Measurements from ENCODE around the gene AP2A1. TPM values are rescaled to one million over a fixed set of nuclear protein-coding genes. Genes with fewer than 3 reads are reported as not detected.

The AP2A1 gene
- total RNA-seq, 1 experiment from 2014 or later: 119 TPM

GRCh38 chr19:49812997-49813861 lies 46.4 kb downstream of the AP2A1 start, which contains the start of gene FUZ (continued):
- TF ChIP-seq STAT6 (CRISPR knock-in tag; conservative IDR thresholded peaks at IDR 0.05; ENCODE audit: low read depth) (no peak), ATF1 (CRISPR knock-in tag; IDR thresholded peaks at IDR 0.05) (no peak), ZNF263 (CRISPR knock-in tag; IDR thresholded peaks at IDR 0.05; ENCODE audit: low read depth) (no peak), FOXJ3 (CRISPR knock-in tag; IDR thresholded peaks at IDR 0.05; ENCODE audit: borderline replicate concordance) (no peak; the same call in 1 of the 2 replicates), E2F1 (CRISPR knock-in tag; IDR thresholded peaks at IDR 0.05) (no peak), IRF1 (CRISPR knock-in tag; IDR thresholded peaks at IDR 0.05) (no peak; the same call in 1 of the 2 replicates), OVOL2 (CRISPR knock-in tag; IDR thresholded peaks at IDR 0.05; ENCODE audit: borderline replicate concordance) (no peak), NFE2L1 (CRISPR knock-in tag; IDR thresholded peaks at IDR 0.05) (no peak; the same call in 1 of the 2 replicates), ZNF423 (CRISPR knock-in tag; IDR thresholded peaks at IDR 0.05) (no peak), GTF2I (CRISPR knock-in tag; conservative IDR thresholded peaks at IDR 0.05) (no peak), ZMAT4 (CRISPR knock-in tag; IDR thresholded peaks at IDR 0.05) (no peak), CREM (CRISPR knock-in tag; IDR thresholded peaks at IDR 0.05) (no peak), ZNF317 (CRISPR knock-in tag; IDR thresholded peaks at IDR 0.05; ENCODE audit: borderline replicate concordance, low read depth) (no peak), ZNF281 (CRISPR knock-in tag; IDR thresholded peaks at IDR 0.05) (no peak), KAT7 (CRISPR knock-in tag; IDR thresholded peaks at IDR 0.05; ENCODE audit: borderline replicate concordance) (no peak), FOXP4 (CRISPR knock-in tag; IDR thresholded peaks at IDR 0.05) (0 out of 2 replicates have a peak, but pooled peaks have one; percentile 57), SOX15 (CRISPR knock-in tag; IDR thresholded peaks at IDR 0.05) (no peak), RELA (CRISPR knock-in tag; IDR thresholded peaks at IDR 0.05; ENCODE audit: borderline replicate concordance) (no peak), ATF3 (CRISPR knock-in tag; conservative IDR thresholded peaks at IDR 0.05) (no peak), MLX (CRISPR knock-in tag; IDR thresholded peaks at IDR 0.05) (no peak), JAZF1 (CRISPR knock-in tag; IDR thresholded peaks at IDR 0.05) (no peak), ZBTB43 (CRISPR knock-in tag; IDR thresholded peaks at IDR 0.05) (no peak), FOXP1 (CRISPR knock-in tag; IDR thresholded peaks at IDR 0.05; ENCODE audit: borderline replicate concordance) (no peak), IRF2 (CRISPR knock-in tag; IDR thresholded peaks at IDR 0.05; ENCODE audit: borderline replicate concordance, low read depth) (no peak)
